ENCODE results near the gene CMYA5. TPM values are rescaled to one million over a fixed set of nuclear protein-coding genes. Genes with fewer than 3 reads are reported as not detected.
"Not testable (repeated sequence)": the region's sequence is repeated elsewhere in the genome, so short reads cannot be mapped to it uniquely, and the experiment has no call there.

Gene CMYA5
- total and polyA plus RNA-seq, 2 donors (not counting 3 experiments of a cell fraction or from before 2014, with no cell fraction given) = 0.04 to 0.20 TPM

DNA sequence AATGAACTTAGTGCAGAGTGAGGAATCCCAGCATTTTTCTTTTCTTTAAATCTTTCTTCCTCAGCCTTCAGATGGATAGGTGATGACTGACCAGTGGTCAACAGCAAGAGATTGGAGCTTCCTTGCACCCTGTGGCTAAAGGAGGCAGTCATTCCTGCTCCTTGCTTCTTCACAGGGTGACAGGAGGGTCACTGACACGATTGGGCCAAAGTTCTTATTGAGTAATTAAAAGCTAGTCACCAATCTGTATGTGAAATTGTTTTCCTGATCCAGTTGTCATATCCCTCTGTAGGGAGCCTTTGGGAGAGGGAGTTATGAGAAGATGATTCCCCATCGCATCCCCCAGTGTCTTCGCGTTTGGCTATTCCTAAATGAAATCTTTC, 85.2 kb downstream of the CMYA5 start:
- Histone ChIP-seq H3K36me3 (ENCODE audit: control insufficient read depth in 2 of 2, extremely low read depth in 1 of 2, insufficient read depth in 2 of 2, low read length in 2 of 2) (no peaks in the 10 kb centered on the region), H3K9me1 (replicated peaks; ENCODE audit: control insufficient read depth, extremely low read depth, insufficient read depth, low read length) (no peaks in the 10 kb centered on the region), H3K27me3 (ENCODE audit: control insufficient read depth in 2 of 2, insufficient read depth in 2 of 2, low read length in 2 of 2) (no peaks in the 10 kb centered on the region), H2AFZ (ENCODE audit: low read depth, low read length) (no peak overlapping the region), H3K9me3 (replicated peaks; ENCODE audit: control insufficient read depth, insufficient read depth, low read length) (no peaks in the 10 kb centered on the region), H3K4me3 (replicated peaks in 1 of 3; ENCODE audit: insufficient read depth in 1 of 3, low read depth in 1 of 3, low read length in 3 of 3) (no peak overlapping the region), H3K4me2 (ENCODE audit: insufficient read depth, low read length) (no peak overlapping the region), H3K79me2 (ENCODE audit: control insufficient read depth, insufficient read depth, low read length) (no peaks in the 10 kb centered on the region), H4K20me1 (replicated peaks; ENCODE audit: control insufficient read depth, extremely low read depth, insufficient read depth, low read length) (no peaks in the 10 kb centered on the region), H3K4me1 (ENCODE audit: control insufficient read depth, extremely low read depth, insufficient read depth, low read length) (no peaks in the 10 kb centered on the region), H3K9ac (replicated peaks; ENCODE audit: extremely low read depth, insufficient read depth, low read length) (no peak overlapping the region), H3K27ac (ENCODE audit: insufficient read depth, low read depth, low read length) (no peak overlapping the region)
- no TSS peak for BruUV-seq (replicated peaks)
- intact Hi-C loops (cut with micrococcal nuclease) (no loop called here), dilution Hi-C loops (cut with MboI; ENCODE audit: extremely low pct_ligation_motif_present, low sequenced_read_pairs) (no loop called here)
- ChIA-PET CTCF (interaction anchor here (2.1 to 2.2 kb wide), 2 partner anchors 750 to 753 kb away, joined by 9 to 10 read pairs; no protein-coding TSS in a partner anchor), POLR2A (no interaction called here)
- TF ChIP-seq MYC (IDR thresholded peaks at IDR 0.05; ENCODE audit: low read depth, low read length) (no peak), JUN (IDR thresholded peaks at IDR 0.05; ENCODE audit: borderline replicate concordance, insufficient read depth, insufficient read length, low read depth) (no peak), POLR2AphosphoS5 (IDR thresholded peaks at IDR 0.05; ENCODE audit: insufficient read depth, low read depth, low read length) (no peak), POLR2A (IDR thresholded peaks at IDR 0.05; ENCODE audit: low read depth, low read length) (no peak), GATA2 (IDR thresholded peaks at IDR 0.05; ENCODE audit: insufficient read depth, insufficient read length, low read depth, low read length) (no peak), EZH2 (IDR thresholded peaks at IDR 0.05; ENCODE audit: borderline replicate concordance, low read depth, low read length, severe bottlenecking) (no peak), FOS (IDR thresholded peaks at IDR 0.05; ENCODE audit: borderline replicate concordance, insufficient read depth, low read length) (no peak)
- TF ChIP-seq, protein P1, sequence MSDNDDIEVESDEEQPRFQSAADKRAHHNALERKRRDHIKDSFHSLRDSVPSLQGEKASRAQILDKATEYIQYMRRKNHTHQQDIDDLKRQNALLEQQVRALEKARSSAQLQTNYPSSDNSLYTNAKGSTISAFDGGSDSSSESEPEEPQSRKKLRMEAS (IDR thresholded peaks at IDR 0.05; ENCODE audit: insufficient read depth, insufficient read length) = no peak
- TF ChIP-seq, protein P2, sequence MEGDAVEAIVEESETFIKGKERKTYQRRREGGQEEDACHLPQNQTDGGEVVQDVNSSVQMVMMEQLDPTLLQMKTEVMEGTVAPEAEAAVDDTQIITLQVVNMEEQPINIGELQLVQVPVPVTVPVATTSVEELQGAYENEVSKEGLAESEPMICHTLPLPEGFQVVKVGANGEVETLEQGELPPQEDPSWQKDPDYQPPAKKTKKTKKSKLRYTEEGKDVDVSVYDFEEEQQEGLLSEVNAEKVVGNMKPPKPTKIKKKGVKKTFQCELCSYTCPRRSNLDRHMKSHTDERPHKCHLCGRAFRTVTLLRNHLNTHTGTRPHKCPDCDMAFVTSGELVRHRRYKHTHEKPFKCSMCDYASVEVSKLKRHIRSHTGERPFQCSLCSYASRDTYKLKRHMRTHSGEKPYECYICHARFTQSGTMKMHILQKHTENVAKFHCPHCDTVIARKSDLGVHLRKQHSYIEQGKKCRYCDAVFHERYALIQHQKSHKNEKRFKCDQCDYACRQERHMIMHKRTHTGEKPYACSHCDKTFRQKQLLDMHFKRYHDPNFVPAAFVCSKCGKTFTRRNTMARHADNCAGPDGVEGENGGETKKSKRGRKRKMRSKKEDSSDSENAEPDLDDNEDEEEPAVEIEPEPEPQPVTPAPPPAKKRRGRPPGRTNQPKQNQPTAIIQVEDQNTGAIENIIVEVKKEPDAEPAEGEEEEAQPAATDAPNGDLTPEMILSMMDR (IDR thresholded peaks at IDR 0.05; ENCODE audit: extremely low read depth in 1 of 2, insufficient read depth in 1 of 2, low read depth in 1 of 2, low read length in 2 of 2) = no peak
- no peak for DNase-seq (ENCODE audit: low read depth, low spot score)
- no peak for FAIRE-seq

DNA sequence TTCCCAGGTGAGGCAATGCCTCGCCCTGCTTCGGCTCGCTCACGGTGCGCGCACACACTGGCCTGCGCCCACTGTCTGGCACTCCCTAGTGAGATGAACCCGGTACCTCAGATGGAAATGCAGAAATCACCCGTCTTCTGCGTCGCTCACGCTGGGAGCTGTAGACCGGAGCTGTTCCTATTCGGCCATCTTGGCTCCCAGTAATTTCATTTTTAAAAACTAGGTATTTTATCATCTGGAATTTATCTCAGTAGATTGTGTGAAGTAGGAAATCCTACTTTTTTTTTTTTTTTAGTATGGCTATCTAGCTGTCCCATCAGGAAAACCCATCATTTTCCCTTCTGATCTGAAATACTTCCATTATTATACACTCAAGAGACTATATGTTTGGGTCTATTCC, 95.1 kb downstream of the CMYA5 start:
- intact Hi-C loops (cut with micrococcal nuclease); POLR2A ChIA-PET; H3K4me1 ChIP-seq (ENCODE audit: control insufficient read depth, extremely low read depth, insufficient read depth, low read length); H3K27me3 ChIP-seq (ENCODE audit: control insufficient read depth in 2 of 2, insufficient read depth in 2 of 2, low read length in 2 of 2); H4K20me1 ChIP-seq (replicated peaks; ENCODE audit: control insufficient read depth, extremely low read depth, insufficient read depth, low read length); H3K4me3 ChIP-seq (replicated peaks in 1 of 3; ENCODE audit: insufficient read depth in 1 of 3, low read depth in 1 of 3, low read length in 3 of 3); H2AFZ ChIP-seq (ENCODE audit: low read depth, low read length); CTCF ChIA-PET; FAIRE-seq; DNase-seq (ENCODE audit: low read depth, low spot score); H3K9ac ChIP-seq (replicated peaks; ENCODE audit: extremely low read depth, insufficient read depth, low read length); H3K79me2 ChIP-seq (ENCODE audit: control insufficient read depth, insufficient read depth, low read length); dilution Hi-C loops (cut with MboI; ENCODE audit: extremely low pct_ligation_motif_present, low sequenced_read_pairs); H3K27ac ChIP-seq (ENCODE audit: insufficient read depth, low read depth, low read length); H3K4me2 ChIP-seq (ENCODE audit: insufficient read depth, low read length); H3K9me3 ChIP-seq (replicated peaks; ENCODE audit: control insufficient read depth, insufficient read depth, low read length); BruUV-seq (replicated peaks); H3K36me3 ChIP-seq (ENCODE audit: control insufficient read depth in 2 of 2, extremely low read depth in 1 of 2, insufficient read depth in 2 of 2, low read length in 2 of 2); H3K9me1 ChIP-seq (replicated peaks; ENCODE audit: control insufficient read depth, extremely low read depth, insufficient read depth, low read length): not testable (repeated sequence)

All from endothelial cell of umbilical vein (primary cell).